NCI-H1092 treated with DMSO at 0.1 percent for 48 hours (cell line): ENCODE results near the gene BANK1.
"Not testable (repeated sequence)": the region's sequence is repeated elsewhere in the genome, so short reads cannot be mapped to it uniquely, and the experiment has no call there.

ENCODE experiments used
- DNase-seq: peaks from one replicate; lab custom pipeline; 2025; lab: John Stamatoyannopoulos, UW

BANK1 gene

DNA sequence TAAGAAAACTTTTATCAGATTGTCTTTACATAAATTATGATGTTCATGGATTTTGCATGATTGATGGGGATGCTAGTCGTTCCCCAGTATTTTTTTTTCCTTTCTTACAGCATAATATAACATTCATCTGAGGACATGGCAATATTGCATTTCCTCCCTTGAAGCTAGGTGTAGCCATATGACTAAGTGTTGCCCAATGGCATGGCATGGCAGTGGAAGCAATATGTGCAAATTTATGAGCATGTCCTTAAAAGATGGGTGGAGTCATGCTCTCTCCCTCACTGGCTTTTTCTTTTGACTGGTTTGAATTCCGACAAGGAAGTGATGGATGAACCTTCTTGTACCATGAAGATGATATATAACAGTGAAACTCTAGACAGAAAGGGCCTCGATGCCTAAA lies 96.3 kb downstream of the BANK1 start:
- DNase-seq: no peak

DNA sequence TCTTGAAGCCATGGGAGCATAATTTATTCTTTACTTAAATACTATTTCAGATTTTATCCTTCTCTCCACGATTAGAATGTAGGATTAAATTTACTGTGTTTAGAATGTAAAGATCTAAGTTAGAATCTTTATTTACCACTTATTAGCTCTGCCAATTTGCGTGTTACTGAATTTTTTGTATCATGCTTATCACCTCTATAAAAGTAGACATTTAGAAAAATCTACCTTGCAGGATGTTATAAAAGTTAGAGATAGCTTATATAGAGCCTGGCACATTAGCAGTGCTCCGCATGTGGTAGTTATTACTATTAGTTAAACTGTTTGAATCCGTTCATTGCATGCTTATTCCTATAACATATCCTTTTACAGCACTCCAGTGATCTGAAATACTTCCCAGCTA lies 97.9 kb downstream of the BANK1 start:
- DNase-seq: no peak

DNA sequence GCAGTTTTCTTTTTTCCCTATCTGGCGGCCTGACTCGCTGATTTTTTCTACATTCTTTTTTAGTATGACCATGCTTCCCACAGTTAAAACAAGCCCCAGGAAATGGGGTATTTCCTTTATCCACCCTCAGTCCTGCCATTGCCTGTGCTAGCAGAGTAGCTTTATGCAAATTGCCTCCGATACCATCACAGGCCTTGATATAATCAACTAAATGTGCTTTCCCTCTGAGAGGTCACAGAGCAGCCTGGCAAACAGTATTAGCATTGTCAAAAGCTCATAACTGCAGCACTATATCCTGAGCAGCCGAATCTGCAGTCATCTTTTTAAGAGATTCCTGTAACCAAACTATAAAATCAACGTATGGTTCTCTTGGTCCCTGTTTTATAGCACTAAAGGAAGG lies 115.0 kb downstream of the BANK1 start:
- not testable (repeated sequence) for DNase-seq

DNA sequence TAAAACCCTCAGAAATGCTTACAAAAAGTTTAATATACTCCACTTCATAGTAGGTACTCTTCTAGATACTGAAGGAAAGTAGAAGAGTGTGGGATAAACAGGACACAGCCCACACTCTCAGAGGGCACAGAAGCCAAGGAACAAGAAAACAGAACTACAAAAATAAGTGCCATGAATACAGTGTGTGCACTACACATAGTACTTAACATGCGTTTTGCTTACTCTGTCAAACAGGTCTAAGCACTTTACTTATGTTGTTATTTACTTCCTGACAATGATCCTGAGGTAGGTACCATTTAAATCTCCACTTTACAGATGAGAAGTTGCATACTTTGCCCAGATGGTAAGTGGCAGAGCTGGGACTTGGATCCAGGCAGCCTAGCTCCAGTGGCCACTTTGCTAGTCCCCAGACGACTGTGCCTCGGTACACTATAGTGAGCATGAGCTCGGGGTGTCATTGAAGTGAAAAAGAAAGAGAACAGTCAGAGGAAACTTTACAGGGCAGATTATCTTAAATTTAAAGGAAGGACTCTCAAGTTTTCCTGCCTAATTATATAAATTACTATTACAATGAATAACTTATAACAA lies 120.3 kb downstream of the BANK1 start:
- DNase-seq: no peak

DNA sequence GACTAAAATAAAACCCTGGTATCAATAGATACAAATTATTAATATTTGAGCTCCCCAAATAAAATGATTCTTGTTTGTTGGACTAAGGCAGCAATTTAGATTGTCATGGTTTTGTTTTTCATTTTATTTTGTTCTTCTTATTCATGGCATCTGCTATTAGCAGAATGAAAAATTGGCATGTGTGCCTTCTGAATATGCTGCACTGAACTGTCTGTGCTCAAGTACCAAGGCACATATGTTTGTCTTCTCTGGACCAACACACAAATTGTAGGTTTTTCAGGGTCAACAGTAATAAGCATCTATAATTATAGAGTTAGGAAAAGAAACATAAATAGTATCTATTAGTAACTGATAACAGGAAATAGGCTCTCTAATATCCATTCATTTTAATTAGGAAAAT lies 121.1 kb downstream of the BANK1 start:
- DNase-seq: no peak

DNA sequence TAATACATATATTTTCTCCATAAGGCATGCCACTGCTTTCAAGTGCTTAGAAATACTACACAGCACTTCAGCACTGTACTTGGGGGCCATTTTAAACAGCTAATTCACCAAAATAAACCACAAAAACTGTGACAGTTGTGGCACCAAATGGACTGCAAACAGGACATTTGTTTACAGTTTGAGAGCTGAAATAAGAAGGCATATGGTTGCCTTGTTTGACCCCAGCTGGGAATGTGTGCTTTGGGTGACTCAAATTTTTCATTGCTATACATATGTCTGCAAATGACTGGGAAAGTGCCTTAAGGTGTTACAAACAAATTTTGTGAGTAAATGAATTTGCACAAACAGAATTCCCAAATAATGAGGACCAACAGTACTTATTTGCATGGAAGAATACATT lies 124.2 kb downstream of the BANK1 start:
- DNase-seq: no peak

DNA sequence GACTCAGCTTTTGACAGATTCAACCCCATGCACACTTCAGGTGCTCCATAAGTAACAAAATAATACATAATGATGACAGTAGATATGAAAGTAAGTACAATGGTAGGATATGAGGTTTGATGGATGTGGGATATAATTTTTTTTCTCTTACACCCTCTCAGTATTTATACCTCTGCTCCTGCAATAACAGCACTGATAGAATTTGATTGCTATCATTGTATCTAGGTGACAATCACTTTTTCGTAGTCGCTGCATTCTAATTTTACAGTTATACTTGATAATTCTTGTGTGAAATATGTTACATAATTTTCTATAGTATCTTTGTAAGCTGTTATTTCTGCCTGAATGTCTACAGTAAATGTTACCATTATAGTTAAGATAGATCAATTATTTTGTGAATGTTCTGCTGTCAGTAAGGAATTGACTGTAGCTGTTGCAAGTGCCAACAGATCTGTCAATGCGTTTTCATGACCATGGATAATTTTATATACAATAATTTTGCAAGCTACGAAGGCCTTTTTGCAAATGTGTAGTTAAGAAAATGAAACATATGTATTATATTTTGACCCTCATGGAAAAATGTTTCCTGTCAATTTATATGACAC lies 128.9 kb downstream of the BANK1 start:
- no peak for DNase-seq

DNA sequence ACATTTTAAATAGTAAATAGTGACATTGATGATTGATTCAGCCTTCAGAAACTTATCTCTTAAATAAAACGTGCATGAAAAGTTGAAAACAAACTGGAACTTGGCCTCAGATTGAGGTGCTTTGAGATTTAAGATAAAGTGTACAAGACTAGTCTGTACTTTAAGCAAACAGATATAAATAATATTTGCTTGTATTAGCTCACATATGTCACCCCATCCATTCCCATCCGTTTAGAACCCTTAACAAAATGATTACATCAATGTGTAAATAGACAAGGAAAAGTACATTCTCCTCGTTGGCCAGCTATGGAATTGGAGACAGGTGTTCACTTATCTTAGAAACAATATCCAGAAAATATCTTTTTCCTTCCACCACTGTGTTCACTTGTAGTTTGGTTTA lies 130.8 kb downstream of the BANK1 start:
- no peak for DNase-seq

DNA sequence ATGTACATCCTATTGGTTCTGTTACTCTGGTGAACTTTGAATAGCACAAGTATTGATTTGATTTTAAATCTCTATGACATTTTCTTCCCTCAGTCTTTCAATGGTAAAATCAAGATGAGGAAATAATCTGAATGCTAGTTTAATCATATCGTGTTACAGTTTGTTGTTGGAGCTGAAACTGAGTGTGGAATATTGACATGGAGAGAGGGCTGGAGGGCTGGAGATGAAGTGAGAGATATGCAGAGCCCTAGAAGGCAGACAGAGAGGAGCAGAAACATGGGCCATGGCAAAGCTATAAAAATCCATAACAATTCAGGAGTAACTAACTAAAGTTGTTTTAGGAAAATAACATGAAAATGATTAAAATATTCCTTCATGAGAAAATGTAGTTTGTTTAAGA lies 141.1 kb downstream of the BANK1 start:
- no peak for DNase-seq

DNA sequence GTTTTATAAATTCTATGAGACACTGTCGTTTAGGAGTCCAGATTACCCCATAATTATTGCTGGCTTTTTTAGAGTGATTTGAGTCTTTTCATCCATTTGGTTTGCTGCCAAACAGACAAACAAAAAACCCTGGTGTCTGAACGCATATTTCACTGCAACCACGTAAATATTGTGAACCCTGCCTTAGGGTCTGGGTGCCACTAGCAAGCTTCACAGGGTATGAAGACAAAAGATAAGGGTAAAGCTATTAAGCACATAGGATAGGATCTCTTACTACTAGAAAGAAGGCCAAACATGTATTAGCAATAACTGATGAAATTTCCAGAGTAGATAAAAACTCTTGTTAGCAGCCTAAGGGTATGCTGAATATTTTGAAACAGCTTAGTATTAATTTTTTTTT lies 143.3 kb downstream of the BANK1 start:
- no peak for DNase-seq

DNA sequence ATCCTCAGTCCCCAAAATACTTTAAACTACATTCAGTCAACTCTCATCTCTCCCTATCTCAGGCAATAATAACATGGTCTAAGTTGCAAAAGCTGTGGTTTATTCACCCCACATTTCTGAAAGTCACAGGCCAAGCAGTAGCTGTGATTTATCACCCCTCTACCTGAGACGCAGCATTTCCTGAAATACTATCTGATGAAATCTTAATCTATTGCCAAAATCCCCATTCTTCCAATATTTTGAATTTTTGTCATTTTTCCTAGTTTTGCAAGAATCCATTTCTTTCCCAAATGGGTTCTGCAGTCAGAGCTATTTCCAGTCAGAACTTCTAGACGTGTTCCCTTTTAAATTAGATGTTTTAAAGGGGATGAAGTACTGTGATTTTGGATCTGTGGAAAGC lies 148.3 kb downstream of the BANK1 start:
- no peak for DNase-seq

DNA sequence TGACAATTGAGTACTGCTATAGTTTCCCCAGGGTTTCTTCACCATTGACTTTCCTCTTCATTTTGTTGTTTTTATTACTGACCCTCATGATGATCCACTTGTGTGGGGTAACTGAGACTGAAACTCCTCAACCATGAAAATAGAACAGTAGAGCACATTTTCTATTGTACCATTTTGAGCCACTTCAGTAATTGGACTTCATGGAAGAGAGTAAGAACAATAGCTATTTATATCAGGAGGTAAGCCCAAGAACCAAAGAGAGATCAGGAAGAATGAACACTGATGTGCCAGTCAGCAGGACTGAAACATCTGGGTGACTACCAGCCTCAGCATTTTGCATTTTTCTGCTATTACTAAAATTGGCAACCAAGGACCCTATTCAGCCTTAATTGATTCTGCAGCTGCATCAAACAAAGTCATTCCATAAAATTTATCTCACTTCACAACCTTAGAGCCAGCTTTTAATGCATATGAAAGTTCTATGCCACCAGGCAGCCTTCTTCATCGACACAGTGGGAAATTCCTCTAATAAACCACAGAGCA lies 151.4 kb downstream of the BANK1 start:
- DNase-seq: no peak

DNA sequence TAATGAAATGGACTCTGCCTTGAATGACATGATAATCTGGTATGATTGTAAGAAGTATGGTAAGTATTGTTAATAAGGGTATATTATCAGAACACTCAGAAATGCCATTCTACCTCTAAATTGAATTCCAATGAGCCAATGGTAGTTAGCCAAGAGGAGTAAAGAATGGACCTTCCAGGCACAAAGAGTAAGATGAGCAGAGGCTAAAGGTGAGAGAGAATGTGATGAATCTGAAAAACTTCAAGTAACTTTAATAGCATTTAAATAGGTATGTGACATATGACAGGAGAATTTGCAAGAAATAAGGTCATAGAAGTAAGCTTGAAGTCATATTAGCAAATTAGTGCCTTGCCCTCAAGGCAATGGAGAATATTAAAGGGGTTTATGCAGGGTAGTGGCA lies 152.4 kb downstream of the BANK1 start:
- no peak for DNase-seq

DNA sequence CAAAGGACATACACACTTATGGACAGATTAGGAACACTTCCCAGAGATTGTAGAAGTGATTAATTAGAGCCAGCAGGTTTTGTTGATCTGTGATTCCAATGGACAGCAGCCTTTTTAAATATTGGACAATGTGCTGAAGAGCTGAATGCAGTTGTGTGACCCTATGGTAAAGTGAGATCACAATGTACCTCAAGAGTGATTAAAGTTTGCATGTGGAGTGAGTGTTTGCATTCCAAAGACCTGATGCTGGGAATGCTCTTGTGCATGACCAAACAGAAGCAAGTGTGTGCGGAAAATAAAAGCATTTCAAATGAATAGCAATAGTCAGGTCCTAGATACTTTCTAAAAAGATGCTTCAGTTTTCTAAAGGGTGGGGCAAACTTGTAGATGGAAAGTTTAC lies 154.1 kb downstream of the BANK1 start:
- no peak for DNase-seq

DNA sequence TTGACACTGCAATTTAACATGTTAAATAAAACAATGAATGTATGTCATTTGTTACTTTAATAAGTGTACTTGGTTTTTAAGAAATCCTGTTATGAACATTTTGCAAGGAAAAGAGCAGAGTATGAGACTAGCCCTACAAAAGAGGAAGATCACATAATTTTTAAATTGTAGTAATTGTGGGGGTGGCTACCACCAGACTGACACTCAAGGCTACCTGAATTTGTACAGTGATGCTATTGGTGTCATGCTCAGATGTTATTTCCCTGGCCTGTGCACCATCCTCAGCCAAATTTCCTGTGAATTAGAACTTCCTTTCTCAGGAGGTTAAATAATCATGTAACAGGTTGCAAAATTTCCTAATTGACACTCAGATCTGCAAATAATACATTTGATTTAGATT lies 157.5 kb downstream of the BANK1 start:
- DNase-seq: no peak

DNA sequence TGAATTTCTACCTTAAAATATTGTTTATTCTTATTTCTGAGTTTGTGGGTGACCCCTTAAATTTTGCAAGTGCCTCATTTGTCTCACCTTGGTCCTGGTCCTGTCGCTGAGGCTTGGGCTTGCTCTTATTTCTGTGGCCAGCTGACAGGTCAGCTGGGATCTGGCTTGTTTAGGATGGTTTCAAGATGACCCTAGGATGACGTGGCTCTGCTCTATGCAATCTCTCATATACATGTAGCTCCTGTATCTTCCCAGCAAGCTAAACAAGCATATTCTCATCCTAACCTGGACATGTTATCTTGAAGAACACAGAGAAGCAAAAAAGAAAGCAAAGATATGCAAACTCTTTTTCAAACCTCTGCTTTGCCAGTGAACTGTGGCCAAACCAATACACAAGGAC lies 158.4 kb downstream of the BANK1 start:
- DNase-seq: no peak

DNA sequence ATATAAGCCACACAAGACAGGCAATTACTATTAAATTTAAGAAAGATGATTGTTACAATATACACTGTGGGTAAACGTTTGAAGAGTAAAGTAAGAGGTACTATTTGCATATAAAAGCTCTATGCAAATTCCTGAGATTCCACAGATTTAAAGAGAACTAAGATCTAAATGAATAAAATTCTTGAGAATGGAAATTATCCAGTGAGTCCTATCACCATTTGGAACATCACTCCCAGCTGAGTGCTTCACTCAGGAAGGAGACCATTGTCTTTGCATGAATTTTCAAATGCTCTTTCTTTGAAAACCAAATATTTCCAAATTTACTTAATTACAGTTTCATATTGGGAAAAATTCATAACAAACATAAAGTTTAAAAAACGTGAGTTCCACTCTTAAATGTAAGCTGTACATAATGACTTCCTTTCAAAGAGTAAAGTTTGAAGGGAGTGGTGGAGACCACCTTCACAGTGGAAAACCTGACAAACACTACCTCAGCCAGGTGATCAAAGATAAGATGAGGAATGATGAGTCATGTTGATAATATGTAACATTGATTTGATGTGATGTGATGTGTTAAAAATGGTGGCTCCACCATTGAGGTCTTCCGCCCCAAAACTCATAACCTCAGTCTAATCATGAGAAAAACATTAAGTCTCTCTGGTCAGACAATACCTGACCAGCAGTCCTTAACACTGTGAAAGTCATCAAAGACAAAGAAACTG lies 159.9 kb downstream of the BANK1 start:
- DNase-seq: no peak

DNA sequence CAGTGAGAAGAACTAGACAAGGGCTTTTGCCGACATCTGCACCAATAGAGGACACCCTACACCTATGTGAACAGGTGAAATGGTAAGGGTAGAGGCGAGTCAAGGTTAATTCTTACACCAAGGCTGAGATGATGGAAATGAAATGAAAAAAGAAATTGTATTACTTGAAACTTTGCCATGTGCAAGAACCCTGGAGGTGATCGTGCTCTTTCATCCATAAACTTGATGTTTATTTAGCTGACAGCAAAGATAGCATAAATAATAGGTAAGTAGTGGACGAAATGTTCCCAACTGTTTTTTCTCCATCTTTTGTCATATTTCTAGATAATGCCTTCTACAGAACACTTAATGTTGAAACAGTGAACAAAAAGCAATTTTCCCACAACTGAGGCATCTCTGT lies 162.5 kb downstream of the BANK1 start:
- no peak for DNase-seq

DNA sequence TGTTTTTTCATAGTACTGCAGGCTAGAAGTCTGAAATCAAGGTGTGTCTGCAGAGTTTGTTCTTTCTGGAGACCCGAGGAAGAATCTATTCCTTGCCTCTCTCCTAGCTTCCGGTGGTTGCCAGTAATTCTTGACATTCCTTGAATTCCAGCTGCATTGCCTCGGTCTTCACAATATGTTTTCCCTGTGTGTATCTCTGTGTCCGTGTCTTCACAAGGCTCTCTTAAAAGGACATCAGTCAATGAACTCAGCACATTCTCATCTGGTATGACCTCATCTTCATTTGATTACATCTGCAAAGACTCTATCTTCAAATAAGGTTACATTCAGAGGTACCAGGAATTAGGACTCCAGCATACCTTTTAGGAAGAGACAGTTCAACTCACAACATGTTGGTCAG lies 163.4 kb downstream of the BANK1 start:
- DNase-seq: no peak

DNA sequence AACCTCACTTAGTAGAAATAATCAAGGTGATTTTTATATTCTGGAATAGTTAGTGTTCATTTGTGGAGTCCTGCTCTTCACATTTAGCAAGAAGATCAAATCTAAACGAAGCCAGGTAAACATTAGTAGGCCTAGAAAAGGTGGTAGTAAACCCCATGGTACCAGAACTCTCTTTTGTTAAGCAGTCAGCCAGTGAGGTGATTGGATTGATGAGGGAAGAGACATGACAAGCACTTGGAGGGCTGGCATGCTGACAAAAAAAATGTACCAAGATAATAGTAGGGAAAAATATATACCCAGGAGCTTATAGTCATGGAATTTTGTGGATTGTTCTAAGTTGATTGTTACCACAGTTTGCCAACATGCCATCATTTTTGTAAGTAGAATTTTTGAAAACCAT lies 163.8 kb downstream of the BANK1 start:
- DNase-seq: no peak

DNA sequence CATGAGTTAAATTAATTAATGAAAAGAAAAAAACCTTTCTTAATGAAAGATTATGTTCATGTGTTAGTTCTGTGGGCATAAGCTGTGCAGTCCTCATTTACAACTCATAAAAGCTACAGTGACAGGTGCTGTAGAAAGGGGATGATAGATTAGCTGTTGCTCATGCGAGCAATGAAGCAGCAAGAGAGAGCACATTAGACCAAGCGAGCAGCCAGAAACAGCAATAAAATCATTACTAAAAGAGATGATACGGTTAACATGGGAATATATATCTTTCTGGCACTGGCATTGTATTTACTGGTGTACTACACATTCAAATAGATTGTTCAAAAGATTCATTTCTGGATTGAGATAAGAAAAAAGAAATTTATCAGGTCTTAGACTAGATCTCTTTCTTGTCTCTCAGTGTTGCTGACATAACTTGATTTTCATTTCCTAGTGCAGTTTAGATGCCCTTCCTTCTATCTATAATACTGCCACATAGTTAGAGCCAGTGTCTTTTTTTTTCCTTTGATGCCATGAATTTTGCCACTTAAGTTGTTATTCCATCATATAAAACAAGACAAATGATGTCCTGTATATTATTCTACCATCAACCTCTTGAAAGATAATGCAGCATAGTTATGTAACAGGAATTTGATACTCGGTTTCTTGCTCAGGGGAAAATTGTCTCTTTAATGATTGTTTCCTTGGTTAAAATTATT lies 164.6 kb downstream of the BANK1 start:
- peak; percentile 26 for DNase-seq

DNA sequence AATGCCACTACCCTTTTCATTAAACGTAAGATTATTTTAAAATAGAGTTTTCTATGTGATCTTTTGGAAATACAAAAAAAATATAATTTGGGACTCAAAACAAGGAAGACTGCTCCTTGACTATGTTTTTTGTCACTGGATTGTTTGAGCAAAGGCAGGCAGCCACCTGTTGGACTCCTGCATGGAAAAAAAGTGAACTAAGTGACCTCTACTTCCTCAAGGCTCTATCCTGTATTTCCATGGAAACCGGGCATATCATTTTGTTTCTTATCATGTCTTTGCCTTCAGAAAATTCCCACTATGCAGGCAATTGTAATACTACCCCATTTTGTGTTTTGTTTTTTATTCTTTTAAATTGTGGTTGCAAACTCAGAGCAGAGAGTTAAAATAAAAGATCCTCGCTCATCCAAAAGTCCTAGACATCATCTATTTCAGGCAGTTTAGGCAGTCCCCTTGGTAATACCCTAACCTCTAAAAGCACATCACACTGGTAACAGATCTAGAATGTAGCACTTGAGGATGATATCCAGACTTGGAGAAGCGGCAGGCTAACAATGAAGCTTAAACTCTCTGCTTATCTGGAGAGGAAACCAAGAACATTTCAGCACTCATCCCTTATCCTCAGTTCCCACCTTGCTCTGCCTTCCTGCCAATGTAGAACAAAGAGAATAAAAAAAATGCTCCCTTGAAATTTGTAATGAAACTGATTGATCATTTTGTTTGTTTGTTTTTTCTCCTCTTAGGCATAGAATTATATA lies 165.7 kb downstream of the BANK1 start:
- DNase-seq: no peak
